PC-9 (cell line): ENCODE measurements around the gene RALGAPA2. TPM values are rescaled to one million over a fixed set of nuclear protein-coding genes. Genes with fewer than 3 reads are reported as not detected.

ENCODE experiments used
- BruUV-seq: library from RNA; stranded (reverse); fragments of 400-500 nt; replicated peaks from 2 replicates; lab custom pipeline; 2021; lab: Mats Ljungman, UMichigan
- CTCF ChIA-PET: fragments of 300-600 bp; sonication (Branson Sonifier 250); formaldehyde crosslinking; loops from one replicate; lab custom pipeline; 2022; ENCODE audit warnings: antibody characterized with exemption; lab: Charles Lee
- POLR2A ChIA-PET: fragments of 300-600 bp; sonication (Branson Sonifier 250); formaldehyde crosslinking; loops from one replicate; lab custom pipeline; 2022; ENCODE audit warnings: antibody characterized with exemption; ENCODE audit not compliant: unreplicated experiment; lab: Charles Lee
- DNase-seq, 2 experiments: peaks; one replicate each; pipeline versions ENCODE4 v3.0.0 to v3.0.0-alpha.2; 2015 to 2022; ENCODE audit warnings: mixed read lengths in 1 of 2
- H2AFZ ChIP-seq: fragments of 200-600 bp; sonication (generic); 2 replicates; pipeline ENCODE4 v1.8.1; 2017; ENCODE audit warnings: antibody characterized with exemption
- H3F3A ChIP-seq: fragments of 200-600 bp; sonication (generic); 2 replicates; pipeline ENCODE4 v1.8.1; 2017; ENCODE audit warnings: antibody characterized with exemption, mild to moderate bottlenecking, low read depth; ENCODE audit not compliant: insufficient read depth
- H3K27ac ChIP-seq: fragments of 200-600 bp; sonication (generic); 2 replicates; pipeline ENCODE4 v1.6.1; 2016; ENCODE audit warnings: mixed run types
- H3K27me3 ChIP-seq: fragments of 200-600 bp; sonication (generic); 2 replicates; pipeline ENCODE4 v1.6.1; 2016; ENCODE audit warnings: low read depth, mixed run types; ENCODE audit not compliant: insufficient read depth
- H3K36me3 ChIP-seq: fragments of 200-600 bp; sonication (generic); 2 replicates; pipeline ENCODE4 v1.6.1; 2016; ENCODE audit warnings: low read depth, mixed run types
- H3K4me1 ChIP-seq: fragments of 200-600 bp; sonication (generic); replicated peaks from 2 replicates; pipeline ENCODE4 v1.6.1; 2016; ENCODE audit warnings: mixed run types; ENCODE audit not compliant: insufficient read depth
- H3K4me2 ChIP-seq: fragments of 200-600 bp; sonication (generic); 2 replicates; pipeline ENCODE4 v1.6.1; 2017; ENCODE audit warnings: mixed run types
- H3K4me3 ChIP-seq: fragments of 200-600 bp; sonication (generic); 2 replicates; pipeline ENCODE4 v1.6.1; 2016; ENCODE audit warnings: mixed run types
- H3K79me2 ChIP-seq: fragments of 200-600 bp; sonication (generic); 2 replicates; pipeline ENCODE4 v1.6.1; 2017; ENCODE audit warnings: low read depth, mixed run types
- H3K9me2 ChIP-seq: fragments of 200-600 bp; sonication (generic); 2 replicates; pipeline ENCODE4 v1.8.1; 2017; ENCODE audit warnings: mild to moderate bottlenecking; ENCODE audit not compliant: insufficient read depth
- H3K9me3 ChIP-seq: fragments of 200-600 bp; sonication (generic); 2 replicates; pipeline ENCODE4 v1.8.1; 2016; ENCODE audit warnings: low read depth; ENCODE audit not compliant: insufficient read depth
- H4K20me1 ChIP-seq: fragments of 200-600 bp; sonication (generic); 2 replicates; pipeline ENCODE4 v1.8.1; 2017; ENCODE audit not compliant: insufficient read depth
- CTCF ChIP-seq: fragments of 200-600 bp; sonication (generic); conservative IDR thresholded peaks from 2 replicates; pipeline ENCODE4 v1.6.1; 2017; ENCODE audit warnings: mixed run types, antibody characterized with exemption, mild to moderate bottlenecking, moderate library complexity
- EZH2 ChIP-seq: fragments of 200-600 bp; sonication (generic); IDR thresholded peaks from 2 replicates; pipeline ENCODE4 v1.8.0; 2017; ENCODE audit warnings: antibody characterized with exemption, low read depth
- intact Hi-C: fragments of 100-400 bp; cut with micrococcal nuclease; formaldehyde crosslinking; loops from one replicate; pipeline ENCODE4 v1.10.0; 2022; ENCODE audit not compliant: unreplicated experiment
- total RNA-seq: library from RNA; stranded (reverse); gene quantifications from 2 replicates; pipeline ENCODE4 v1.2.3, GENCODE V29; 2021

The RALGAPA2 gene
- total RNA-seq, 1 experiment from 2014 or later: 28.7 TPM

GRCh38 chr20:20455926-20456325, 256.5 kb downstream of the RALGAPA2 start:
- no TSS peak for BruUV-seq

GRCh38 chr20:20454850-20455627, 257.4 kb downstream of the RALGAPA2 start:
- no peaks in the 10 kb centered on the region for H3K9me3 ChIP-seq
- no TSS peak for BruUV-seq
- peaks cover 7% of the 10 kb centered on the region for H3K4me1 ChIP-seq
- H3K27ac ChIP-seq: no peak overlapping the region
- no peaks in the 10 kb centered on the region for H3K9me2 ChIP-seq
- no peaks in the 10 kb centered on the region for H4K20me1 ChIP-seq
- no peaks in the 10 kb centered on the region for H3F3A ChIP-seq
- TF ChIP-seq EZH2: no peak
- no peak for TF ChIP-seq CTCF
- H3K79me2 ChIP-seq: no peaks in the 10 kb centered on the region
- DNase-seq: no peak
- H2AFZ ChIP-seq: no peak overlapping the region
- intact Hi-C loops: no loop called here
- CTCF ChIA-PET: no interaction called here
- POLR2A ChIA-PET: no interaction called here
- no peaks in the 10 kb centered on the region for H3K36me3 ChIP-seq
- H3K4me2 ChIP-seq: no peak overlapping the region
- no peaks in the 10 kb centered on the region for H3K27me3 ChIP-seq
- H3K4me3 ChIP-seq: no peak overlapping the region

More at GRCh38 chr20:20455926-20456325, 256.5 kb downstream of the RALGAPA2 start:
- H2AFZ ChIP-seq: no peak overlapping the region
- H3K79me2 ChIP-seq: no peaks in the 10 kb centered on the region
- no peak overlapping the region for H3K4me3 ChIP-seq
- H3K9me2 ChIP-seq: no peaks in the 10 kb centered on the region
- no peak overlapping the region for H3K4me2 ChIP-seq
- POLR2A ChIA-PET: interaction anchor here (0.7 kb wide), 1 partner anchor 19 kb away, joined by 4 read pairs; no protein-coding TSS in a partner anchor
- no peaks in the 10 kb centered on the region for H3K27me3 ChIP-seq
- intact Hi-C loops: no loop called here
- H3K4me1 ChIP-seq: peaks cover 7% of the 10 kb centered on the region
- H3K36me3 ChIP-seq: no peaks in the 10 kb centered on the region
- TF ChIP-seq EZH2 (no peak), CTCF (no peak)
- H4K20me1 ChIP-seq: no peaks in the 10 kb centered on the region
- no peaks in the 10 kb centered on the region for H3F3A ChIP-seq
- H3K27ac ChIP-seq: no peak overlapping the region
- H3K9me3 ChIP-seq: no peaks in the 10 kb centered on the region
- no peak for DNase-seq
- CTCF ChIA-PET: no interaction called here

- no peaks in the 10 kb centered on the region for H3K9me2 ChIP-seq
- H4K20me1 ChIP-seq: no peaks in the 10 kb centered on the region
- H3K79me2 ChIP-seq: no peaks in the 10 kb centered on the region
- no peaks in the 10 kb centered on the region for H3K9me3 ChIP-seq
- BruUV-seq: no TSS peak
- no peaks in the 10 kb centered on the region for H3K27me3 ChIP-seq
- no peaks in the 10 kb centered on the region for H3K36me3 ChIP-seq
- no peak for TF ChIP-seq CTCF
- TF ChIP-seq EZH2: no peak
- intact Hi-C loops: no loop called here
- H2AFZ ChIP-seq: no peak overlapping the region
- H3F3A ChIP-seq: no peaks in the 10 kb centered on the region
- POLR2A ChIA-PET: no interaction called here
- H3K4me2 ChIP-seq: no peak overlapping the region
- CTCF ChIA-PET: no interaction called here
- no peak overlapping the region for H3K27ac ChIP-seq
- no peak overlapping the region for H3K4me3 ChIP-seq
- peaks cover 7% of the 10 kb centered on the region for H3K4me1 ChIP-seq
- DNase-seq: no peak
These were observed 258.1 kb downstream of the RALGAPA2 start for GRCh38 chr20:20454367-20454766.
